Measurements from ENCODE around the gene SMARCD1. TPM values are rescaled to one million over a fixed set of nuclear protein-coding genes. Genes with fewer than 3 reads are reported as not detected.

The SMARCD1 gene
- total RNA-seq, 1 experiment from 2014 or later: 152 TPM

DNA sequence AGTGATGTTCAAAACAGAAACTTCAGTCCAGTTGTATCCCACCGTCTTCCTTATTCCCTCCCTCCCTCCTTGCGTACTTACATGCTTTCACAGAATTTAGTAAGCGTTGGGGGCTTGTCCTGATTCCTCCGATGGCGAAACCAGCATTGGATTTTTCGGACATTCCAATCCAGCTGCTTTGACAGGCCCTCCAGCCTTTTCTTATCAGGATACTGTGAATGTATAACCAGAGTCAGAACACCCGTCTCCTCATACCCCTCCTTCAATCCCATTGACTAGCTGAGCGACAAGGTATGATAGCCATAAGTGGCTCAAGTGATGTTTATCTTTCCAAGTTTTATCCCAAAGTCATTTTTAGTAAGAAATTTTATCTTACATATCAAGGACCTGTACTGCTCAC, 57.9 kb downstream of the SMARCD1 start:
- Histone ChIP-seq H2BK15ac (ENCODE audit: low read depth, low read length) (no peak overlapping the region), H3K9ac (ENCODE audit: extremely low read depth, insufficient read length, low read length) (no peak overlapping the region), H3K9me3 (ENCODE audit: control insufficient read depth, low read depth, low read length) (no peaks in the 10 kb centered on the region), H3K4me1 (ENCODE audit: insufficient read depth, low read length) (no peaks in the 10 kb centered on the region), H3K79me2 (ENCODE audit: insufficient read depth, low read length) (no peaks in the 10 kb centered on the region; the same call in 1 of the 2 replicates), H3K14ac (ENCODE audit: insufficient read depth, low read length) (no peak overlapping the region), H3K56ac (ENCODE audit: insufficient read length, low read depth, low read length) (no peak overlapping the region), H4K91ac (ENCODE audit: insufficient read length, low read depth, low read length) (no peak overlapping the region), H3K4ac (ENCODE audit: low read depth, low read length) (no peak overlapping the region), H2AK5ac (ENCODE audit: insufficient read length, low read length) (no peak overlapping the region), H3K27ac (ENCODE audit: insufficient read length, low read depth, low read length) (no peak overlapping the region), H3T11ph (ENCODE audit: low read length) (no peak overlapping the region), H2BK12ac (ENCODE audit: insufficient read length, low read depth, low read length) (no peak overlapping the region), H2BK120ac (ENCODE audit: low read depth, low read length, poor library complexity, severe bottlenecking) (no peak overlapping the region), H3K18ac (ENCODE audit: insufficient read length, low read depth, low read length) (no peak overlapping the region), H4K5ac (ENCODE audit: insufficient read length, low read depth, low read length) (no peak overlapping the region), H3K4me2 (ENCODE audit: insufficient read depth, insufficient read length, low read length) (no peak overlapping the region), H2AFZ (ENCODE audit: low read length) (no peak overlapping the region), H4K20me1 (ENCODE audit: control insufficient read depth, insufficient read depth, insufficient read length) (no peaks in the 10 kb centered on the region), H3K23ac (ENCODE audit: insufficient read length, low read depth, low read length) (no peak overlapping the region), H3K27me3 (ENCODE audit: insufficient read depth, low read length) (no peaks in the 10 kb centered on the region), H2BK20ac (ENCODE audit: low read depth, low read length, poor library complexity, severe bottlenecking) (no peak overlapping the region), H4K8ac (replicated peaks; ENCODE audit: insufficient read length, low read depth, low read length) (no peak overlapping the region), H3K23me2 (ENCODE audit: insufficient read length, low read depth, low read length, poor library complexity, severe bottlenecking) (no peaks in the 10 kb centered on the region), H3K79me1 (ENCODE audit: insufficient read depth, low read depth, low read length, poor library complexity, severe bottlenecking) (no peaks in the 10 kb centered on the region), H2BK5ac (ENCODE audit: insufficient read length, low read length) (no peak overlapping the region)
- Mint-ChIP-seq H3K27me3 (ENCODE audit: low read depth) (no peaks in the 10 kb centered on the region), H3K9me3 (no peaks in the 10 kb centered on the region), H3K36me3 (ENCODE audit: insufficient read depth in 1 of 3, low read depth in 3 of 3) (peaks cover 8 to 36% (median 22%) of the 10 kb centered on the region in 3 experiments), H3K4me3 (no peak overlapping the region), H3K4me1 (peaks cover 4 to 6% of the 10 kb centered on the region in 2 experiments; a peak in 3 of 4 replicates), H3K27ac (0 out of 7 replicates have a peak overlapping the region, but pooled peaks of 1 of the 3 experiments have one; percentile 35)
- no CpG with 5 or more reads among the region's 8 CpGs for WGBS (ENCODE audit: extremely low coverage, insufficient read length, low lambda C conversion rate)
- no peak for DNase-seq
- TF ChIP-seq, protein P1, sequence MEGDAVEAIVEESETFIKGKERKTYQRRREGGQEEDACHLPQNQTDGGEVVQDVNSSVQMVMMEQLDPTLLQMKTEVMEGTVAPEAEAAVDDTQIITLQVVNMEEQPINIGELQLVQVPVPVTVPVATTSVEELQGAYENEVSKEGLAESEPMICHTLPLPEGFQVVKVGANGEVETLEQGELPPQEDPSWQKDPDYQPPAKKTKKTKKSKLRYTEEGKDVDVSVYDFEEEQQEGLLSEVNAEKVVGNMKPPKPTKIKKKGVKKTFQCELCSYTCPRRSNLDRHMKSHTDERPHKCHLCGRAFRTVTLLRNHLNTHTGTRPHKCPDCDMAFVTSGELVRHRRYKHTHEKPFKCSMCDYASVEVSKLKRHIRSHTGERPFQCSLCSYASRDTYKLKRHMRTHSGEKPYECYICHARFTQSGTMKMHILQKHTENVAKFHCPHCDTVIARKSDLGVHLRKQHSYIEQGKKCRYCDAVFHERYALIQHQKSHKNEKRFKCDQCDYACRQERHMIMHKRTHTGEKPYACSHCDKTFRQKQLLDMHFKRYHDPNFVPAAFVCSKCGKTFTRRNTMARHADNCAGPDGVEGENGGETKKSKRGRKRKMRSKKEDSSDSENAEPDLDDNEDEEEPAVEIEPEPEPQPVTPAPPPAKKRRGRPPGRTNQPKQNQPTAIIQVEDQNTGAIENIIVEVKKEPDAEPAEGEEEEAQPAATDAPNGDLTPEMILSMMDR (conservative IDR thresholded peaks at IDR 0.05): no peak

All from H9 (cell line).